Inferior parietal cortex (tissue), 1 donor: Measurements from ENCODE around the gene PHF5A.

ENCODE experiments used
- DNase-seq: peaks from one replicate; pipeline ENCODE4 v3.0.0-alpha.2; 2016; ENCODE audit errors: extremely low spot score

Gene PHF5A

DNA sequence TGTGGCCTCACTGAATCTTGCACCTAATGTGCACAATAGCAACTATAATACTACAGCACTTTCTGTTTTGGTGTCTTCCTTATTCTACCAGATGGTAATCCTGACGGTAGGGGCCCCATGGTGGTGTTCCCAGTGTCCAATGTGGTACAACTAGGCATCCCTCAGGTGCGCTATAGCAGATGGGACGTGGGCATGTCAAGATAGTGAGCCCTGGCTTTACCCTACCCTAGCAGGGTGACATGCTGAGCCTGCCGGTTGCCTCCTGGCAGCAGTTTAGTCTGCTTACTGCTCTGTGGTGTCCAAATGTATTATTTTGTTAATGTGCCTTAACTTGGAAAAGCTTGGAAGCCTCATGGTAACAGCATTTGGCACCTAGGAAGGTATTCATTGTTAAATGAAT lies 19.6 kb upstream of the PHF5A start:
- DNase-seq = no peak

DNA sequence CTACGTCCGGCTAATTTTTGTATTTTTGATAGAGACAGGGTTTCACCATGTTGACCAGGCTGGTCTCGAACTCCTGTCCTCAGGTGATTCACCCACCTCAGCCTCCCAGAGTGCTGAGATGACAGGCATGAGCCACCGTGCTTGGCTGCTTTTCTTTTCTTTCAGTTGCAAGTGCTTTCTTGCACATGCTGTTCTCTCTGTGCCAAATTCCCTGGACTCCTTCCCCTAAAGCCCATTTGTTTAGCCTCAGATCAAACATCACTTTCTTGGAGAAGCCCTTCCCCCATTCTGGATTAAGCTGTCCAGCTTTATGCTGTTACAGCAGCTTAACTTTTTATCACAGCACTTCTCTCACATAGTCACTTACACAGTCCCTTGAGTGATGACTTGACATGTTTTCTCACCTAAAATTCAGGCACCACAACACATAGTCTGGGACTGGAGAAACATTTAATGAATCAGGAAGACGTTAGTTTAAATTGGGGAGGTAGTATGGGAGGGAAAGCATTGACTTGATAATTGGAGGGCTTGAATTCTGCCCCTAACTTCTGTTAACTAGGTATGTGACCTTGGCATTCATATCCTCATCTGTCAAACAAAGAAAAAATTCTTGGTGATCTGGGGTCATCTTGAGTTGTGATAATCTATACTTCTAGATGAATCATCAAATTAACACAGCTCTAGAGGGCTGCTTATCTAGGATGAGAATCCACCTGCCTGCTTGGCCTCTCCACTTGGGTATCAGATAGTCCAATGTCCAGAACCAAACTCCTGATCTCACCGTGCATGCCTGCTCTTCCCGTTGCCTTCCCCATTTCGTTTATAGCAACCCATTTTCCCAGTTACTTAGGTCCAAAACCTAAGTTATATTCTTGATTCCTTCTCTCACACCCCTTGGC lies 18.8 kb upstream of the PHF5A start:
- DNase-seq = no peak

DNA sequence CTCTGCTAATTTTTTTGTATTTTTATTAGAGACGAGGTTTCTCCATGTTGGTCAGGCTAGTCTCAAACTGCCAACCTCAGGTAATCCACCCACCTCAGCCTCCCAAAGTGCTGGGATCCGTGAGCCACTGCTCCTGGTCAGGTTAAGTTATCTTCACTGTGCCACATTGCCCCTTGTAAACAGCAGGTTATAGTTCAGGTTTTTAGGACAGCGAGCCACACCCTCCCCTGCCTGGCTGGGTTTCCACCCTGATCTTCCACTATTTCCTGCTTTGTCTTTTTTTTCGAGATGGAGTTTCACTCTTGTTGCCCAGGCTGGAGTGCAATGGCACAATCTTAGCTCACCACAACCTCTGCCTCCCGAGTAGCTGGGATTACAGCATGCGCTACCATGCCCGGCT lies 16.5 kb upstream of the PHF5A start:
- DNase-seq = no peak

DNA sequence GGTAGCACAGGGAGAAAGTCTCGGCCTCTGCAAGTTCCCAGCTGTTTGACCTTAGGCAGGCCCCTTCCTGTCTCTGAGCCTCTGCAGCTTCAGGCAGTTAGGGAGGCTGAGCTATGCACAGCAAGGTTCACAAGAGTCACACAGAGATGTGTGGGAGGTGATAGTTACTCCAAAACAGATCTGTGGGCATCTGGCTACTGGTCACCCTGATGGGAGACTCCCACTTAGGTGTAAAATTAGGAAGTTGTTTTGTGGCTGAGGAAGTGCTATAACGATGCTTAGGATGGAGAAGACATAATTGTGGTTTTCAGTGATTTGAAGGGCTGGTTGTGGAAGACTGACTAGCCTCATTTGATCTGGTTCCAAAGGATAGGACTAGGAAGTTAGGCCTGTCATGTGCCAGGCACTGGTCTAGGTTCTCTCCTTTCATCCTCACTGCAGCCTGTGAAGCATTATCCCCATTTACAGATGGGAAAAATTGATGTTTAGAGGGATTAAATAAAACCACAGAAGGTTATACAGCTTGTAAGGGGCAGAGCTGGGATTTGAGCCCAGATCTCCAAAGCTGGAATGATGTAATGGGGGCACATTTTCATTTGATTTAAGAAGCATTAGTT lies 13.9 kb upstream of the PHF5A start:
- DNase-seq = no peak

DNA sequence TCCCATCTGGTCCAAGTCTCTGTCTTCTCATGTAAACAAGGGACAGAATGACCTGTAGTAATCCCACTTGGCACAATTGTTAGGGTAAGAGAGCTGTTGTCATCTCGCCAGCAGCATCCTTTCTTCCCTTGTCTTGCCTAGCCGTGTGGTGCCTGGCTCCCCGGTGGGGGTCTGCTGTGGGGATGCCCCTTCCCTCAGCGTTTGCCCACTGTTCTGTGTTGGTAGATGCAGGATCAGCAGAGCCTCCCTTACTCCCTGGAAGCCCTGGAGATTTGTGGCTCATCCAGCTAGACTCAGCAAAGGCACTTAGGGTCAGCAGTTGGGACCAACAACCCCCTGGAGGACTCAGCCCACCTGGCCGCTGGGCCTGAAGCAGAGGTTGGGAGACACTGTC lies 13.4 kb upstream of the PHF5A start:
- DNase-seq = no peak

DNA sequence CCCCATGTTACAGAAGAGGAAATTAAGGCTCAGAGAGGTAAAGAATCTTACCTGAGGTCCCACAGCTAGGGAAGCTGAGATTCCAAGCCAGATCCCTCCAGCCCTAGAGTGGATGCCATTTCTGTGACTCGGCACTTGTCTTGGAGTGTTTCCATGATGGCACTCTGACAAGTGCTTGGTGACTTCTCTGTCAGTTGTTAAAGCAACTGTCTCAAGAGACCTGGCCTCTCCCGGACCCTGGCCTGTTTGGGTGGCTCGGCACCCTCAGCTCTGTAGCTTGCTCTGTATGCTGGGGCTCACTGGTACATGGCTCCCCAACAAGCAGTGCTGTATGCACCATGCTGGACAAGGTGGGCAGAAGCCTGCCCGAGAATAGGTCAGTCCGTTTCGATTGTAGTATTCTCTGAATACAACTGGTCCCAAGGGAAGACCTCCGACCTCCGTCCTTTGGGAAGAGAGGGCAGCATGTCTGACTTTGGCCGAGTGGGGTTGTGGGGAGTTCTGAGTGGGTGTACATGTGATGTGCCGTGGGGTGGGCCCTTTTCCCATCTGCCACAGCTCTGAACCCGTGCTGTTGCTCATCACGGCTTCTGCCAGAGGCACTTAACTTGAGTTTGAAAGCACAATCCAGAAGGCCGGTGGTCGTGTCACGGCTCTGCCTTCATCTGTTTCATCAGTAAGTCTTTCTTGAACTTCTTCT lies 12.8 kb upstream of the PHF5A start:
- DNase-seq = no peak

DNA sequence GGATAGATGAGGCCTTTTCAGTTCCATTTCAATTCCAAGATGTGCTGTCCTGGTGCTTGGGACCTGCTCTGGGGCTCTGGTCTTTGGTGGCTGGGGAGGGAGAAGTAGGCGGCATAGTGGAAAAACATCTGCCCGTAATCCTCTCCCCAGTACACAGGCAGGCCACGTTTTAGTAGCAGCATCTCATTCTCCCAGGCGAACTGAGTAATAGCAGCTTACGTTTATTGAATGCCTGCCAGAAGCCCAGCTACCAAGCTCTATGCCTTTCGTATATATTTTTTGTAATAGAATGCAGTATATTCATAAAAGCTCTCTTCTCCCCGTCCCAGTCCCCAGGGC lies 11.9 kb upstream of the PHF5A start:
- no peak for DNase-seq

DNA sequence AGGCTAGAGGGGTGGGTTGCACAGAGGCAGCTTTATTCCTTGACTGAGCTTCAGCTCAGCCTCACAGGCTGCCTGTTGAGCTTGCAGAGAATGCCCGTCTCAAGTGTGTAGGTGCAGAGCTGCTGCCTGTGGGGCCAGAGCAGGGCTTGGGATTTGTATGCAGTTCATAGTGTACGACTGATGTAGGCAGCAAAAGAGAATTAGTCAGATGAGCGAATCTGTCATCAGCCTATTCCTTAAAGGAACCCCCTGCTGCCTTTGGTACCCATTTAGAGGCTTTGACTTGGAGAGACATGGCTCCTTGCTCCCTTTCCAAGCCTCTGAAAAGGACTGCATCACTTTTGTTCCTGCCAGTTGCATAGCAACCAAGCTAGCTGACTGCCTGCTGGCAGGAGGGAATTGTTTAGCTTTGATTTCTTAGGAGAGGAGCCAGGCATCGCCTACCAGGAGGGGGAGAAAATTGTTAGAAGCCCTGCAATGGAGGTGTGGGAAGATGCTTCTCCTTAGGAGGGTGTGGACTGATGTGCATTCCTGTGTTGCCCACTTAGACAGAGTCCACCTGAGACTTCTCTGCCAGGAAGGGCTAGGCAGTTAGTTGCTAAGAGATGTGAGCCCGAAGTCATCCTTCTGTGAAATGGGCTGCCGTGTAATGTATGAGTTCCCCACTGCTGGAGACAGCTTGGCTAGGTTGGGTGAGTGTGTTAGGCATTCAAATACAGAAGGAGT lies 11.3 kb upstream of the PHF5A start:
- peak; percentile 78 for DNase-seq

DNA sequence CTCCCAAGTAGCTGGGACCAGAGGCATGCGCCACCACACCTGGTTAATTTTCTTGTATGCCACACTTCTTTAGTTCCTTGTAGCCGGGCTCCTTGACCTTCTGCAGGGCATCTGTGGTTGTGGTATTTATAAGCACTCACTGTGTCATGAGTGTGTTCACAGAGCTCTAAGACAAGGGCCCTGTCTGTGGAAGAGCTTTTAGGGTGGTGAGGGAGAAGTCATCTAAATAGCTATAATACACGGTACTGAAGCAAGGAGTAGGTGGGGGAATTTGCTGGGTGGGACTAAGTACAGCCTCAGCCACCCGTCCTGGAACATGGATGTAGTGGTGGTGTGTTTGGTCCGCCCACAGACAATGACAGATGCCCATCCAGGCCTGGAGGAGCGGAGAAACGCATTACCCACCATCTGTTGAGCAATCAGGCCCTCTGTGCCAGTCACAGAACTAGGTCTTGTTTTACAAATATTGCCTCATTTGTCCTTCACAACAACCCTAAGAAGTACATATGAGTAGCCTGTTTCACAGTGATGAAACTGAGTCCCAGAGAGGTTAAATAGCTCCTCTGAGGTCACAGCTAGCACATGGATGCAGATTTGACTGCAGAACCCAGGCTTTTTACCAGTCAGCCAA lies 10.5 kb upstream of the PHF5A start:
- DNase-seq = no peak

DNA sequence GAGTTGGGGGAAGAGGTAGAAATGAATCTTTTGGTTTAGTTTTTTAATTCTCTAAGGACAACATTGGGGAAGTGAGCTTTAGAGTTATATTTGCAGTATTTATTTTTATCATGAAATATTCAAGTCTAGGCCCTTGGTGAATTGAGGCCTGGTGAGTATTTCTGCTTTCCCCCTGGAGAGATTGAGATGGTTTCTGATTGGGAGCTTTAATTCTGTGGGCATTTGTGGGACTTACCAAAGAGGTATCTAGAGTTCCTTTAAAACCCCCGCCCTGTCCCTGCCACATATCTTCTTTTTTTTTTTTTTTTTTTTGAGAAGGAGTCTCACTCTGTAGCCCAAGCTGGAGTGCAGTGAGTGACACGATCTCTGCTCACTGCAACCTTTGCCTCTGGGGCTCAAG lies 10.0 kb upstream of the PHF5A start:
- no peak for DNase-seq

DNA sequence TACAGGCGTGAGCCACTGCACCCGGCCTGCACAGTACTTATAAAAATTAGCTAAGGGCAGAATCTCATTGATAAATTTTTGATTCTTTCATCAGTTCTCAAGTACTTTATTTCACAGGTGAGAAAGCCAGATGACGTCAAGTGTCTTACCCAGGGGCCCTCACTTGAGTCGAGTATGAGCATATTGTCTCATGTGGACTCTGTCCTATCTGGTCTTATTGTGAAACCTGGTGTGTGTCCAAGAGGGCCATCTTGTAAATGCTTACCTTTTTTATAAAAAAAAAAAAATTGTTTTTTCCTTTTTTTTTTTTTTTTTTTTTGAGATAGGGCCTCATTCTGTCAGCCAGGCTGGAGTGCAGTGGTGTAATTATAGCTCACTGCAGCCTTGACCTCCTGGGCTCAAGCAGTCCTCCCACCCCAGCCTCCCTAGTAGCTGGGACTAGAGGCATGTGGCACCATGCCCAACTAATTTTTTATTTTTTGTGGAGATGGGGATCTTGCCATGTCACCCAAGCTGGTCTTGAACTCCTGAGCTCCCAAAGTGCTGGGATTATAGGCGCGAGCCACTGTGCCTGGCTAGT lies 6.5 kb upstream of the PHF5A start:
- no peak for DNase-seq

DNA sequence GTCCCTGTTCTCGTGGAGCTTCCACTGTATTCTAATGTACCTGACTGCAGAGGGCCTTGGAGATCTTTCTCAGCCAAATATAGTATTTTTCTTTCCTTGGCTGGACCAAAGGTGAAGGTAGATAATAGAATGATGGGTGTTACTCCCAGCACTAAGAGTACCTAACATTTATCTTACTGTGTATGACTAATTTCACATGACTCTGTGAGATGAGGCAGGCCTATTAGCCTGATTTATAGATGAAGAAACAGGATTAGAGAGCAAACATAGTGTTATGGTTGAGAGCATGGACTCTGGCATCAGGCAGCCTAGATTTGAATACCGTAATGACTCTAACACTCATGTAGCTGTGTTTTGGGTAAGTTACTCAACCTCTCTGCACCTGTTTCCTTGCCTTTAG lies 3.1 kb upstream of the PHF5A start:
- no peak for DNase-seq

DNA sequence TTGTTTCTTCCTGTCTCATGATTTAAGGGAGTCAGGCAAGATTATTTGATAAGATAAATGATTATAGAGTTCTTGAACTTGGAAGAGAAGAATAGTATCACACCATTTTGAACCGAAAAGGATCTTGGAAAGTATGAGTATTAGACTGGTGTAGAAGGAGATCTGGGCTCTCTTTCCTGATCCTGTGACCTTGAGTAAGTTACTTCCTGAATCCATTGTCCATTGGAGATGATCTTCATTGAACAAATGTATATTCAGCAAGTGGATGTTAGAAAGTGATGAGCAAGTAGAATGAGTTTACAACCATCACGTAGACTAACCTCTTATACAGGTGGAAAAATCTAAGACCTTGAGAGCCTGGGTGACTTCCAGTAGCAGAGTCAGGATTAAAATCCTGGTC lies 2.4 kb upstream of the PHF5A start:
- no peak for DNase-seq

DNA sequence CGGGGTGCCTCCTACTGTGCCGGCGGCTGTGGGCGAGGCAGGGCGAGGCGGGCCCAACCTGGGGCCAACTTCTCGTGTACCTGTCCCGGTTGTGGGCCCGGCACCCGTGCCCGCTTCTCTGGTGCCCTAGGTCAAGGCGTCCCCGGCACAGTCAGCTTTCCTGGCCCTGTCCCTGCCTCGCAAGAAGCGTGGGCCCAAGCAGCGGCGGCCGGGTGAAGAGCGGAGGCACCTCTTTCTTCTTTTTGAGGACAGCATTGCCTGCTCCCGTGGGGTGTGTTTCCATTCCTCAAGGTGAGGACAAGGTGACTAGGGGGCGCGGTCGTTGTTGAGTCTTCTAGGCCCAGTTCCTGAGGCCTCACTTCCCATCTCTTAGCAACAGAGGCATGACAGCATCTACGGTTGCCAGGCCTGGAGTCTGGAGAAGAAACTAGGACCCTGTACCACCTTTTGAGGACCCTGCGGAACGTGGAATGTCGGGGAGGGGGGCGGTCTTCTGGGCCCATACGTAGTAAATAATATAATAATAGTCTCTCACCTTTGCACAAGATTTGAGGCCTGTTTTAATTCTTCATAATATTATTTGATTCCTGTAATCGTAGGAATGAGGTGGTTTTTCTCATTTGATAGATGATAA lies 843 bp upstream of the PHF5A start:
- DNase-seq = no peak

DNA sequence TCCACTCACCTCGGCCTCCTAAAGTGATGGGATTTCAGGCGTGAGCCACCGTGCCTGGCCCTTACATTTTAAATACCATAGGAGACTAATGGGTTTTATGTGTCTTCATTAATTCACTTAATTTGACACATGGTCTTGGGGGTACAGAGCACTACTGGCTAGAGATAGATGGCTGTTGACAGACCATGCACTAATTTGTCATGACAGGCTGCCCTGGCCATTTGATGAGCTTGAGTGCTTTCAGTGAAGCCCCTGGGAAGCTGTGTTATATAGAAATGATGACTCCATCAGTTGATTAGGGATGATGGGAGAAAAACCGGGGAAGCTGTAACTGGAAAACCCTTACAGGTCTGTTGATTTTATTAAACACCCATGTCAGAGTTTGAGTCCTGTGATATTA lies 6.6 kb downstream of the PHF5A start:
- DNase-seq = no peak

DNA sequence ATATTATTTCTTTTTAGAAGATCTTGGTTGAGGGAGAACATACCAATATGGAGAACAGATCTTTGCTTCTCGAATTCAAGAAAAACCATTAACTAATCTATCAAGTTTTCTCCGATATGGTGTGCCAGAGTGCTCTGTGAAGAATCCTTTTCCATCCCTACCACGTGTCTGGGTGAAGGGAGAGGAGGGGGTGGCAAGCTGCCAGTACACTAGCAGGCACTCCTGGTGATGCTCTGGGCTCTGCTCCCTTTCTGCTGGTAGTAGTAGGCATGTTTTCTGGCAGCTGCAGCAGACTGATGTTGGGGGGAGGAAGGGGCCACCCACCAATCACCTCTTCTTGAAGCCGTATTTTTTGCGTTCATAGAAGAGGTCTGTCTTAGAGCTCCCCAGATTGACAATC lies 8.4 kb downstream of the PHF5A start:
- peak; percentile 61 for DNase-seq

DNA sequence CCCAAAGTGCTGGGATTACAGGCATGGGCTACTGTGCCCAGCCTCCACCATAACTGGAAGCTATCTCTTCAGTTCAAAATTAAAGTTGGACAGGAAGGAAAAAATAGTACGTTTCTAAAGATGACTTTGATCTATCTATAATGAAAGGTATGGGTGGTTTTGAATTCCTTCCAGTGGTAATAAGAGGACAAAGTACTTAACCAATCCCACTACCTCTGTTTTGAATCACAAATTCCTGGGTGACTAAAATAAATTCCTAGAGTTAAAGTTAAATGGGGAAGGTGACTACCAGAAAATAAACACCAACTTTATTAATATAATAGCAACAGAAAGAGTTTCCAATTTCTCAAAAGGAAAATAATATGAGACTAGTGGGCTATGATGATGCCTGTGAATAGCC lies 9.1 kb downstream of the PHF5A start:
- DNase-seq = no peak

DNA sequence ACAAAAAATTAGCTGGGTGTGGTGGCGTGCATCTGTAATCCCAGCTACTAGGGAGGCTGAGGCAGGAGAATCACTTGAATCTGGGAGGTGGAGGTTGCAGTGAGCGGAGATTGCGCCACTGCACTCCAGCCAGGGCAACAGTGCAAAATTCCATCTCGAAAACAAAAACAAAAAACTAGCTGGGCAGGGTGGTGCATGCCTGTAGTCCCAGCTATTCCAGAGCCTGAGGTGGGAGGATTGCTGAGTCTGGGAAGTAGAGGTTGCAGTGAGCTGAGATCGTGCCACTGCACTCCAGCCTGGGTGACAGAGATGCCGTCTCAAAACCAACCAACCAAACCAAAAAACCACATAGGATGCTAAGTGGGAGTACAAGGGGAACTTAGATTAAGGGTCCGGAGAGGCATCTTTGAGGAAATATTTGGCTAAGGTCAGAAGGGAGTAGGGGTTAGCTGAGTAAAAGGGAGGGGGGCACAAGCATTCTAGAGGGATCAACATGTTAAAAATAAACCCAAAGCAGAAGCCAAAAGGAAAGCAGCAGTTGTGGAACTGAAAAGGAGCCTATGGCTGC lies 10.2 kb downstream of the PHF5A start:
- DNase-seq = no peak

DNA sequence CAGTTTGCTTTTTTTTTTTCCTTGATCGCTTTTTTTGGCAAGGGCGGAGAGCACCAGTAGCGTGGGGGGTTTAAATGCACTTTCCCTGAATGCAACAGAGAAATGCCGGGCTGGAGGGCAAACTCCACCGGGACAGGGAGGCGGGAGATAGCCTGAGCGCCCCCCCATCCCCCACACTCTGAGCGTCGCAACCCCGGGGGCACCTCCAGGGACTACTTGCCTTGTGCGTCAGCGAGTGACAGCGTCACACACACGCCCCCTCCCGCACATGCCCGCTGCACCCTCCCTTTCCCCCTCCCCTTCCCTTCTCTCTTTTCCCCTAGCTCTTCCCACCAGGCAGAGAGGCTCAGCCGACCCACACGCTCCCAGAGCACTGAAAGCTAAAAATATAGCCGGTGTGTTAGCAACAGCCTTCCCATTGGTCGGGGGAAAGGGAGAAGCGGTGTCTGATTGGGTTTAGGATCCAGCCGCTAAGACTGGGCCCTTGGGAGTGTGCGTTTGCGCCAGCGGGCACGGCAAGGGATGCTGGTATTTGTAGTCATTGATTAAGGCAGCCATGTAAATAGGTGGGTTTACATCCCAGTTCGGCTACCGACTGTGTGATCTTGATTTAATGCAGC lies 20.2 kb downstream of the PHF5A start:
- peak; percentile 100 for DNase-seq
